Esophagus muscularis mucosa (tissue), 4 donors: ENCODE data around the gene RAB35.

Experiments used
- EP300 ChIP-seq: sonication (generic); formaldehyde crosslinking; IDR thresholded peaks from one replicate; pipeline ENCODE4 v1.6.1; 2017; ENCODE audit warnings: antibody characterized with exemption
- POLR2A ChIP-seq: fragments of 450-650 bp; IDR thresholded peaks from one replicate; pipeline ENCODE4 v1.6.1; 2017; ENCODE audit warnings: antibody characterized with exemption, moderate library complexity, mild to moderate bottlenecking, low read depth
- POLR2AphosphoS5 ChIP-seq, 2 donors: sonication (generic); formaldehyde crosslinking; IDR thresholded peaks; one replicate each; pipeline ENCODE4 v1.6.1; 2017; ENCODE audit warnings: antibody characterized with exemption in 2 of 2
- TF ChIP-seq, protein P1 (sequence below), 3 experiments: fragments of 200-600 bp in 2 of 3; fragments of 450-650 bp in 1 of 3; sonication (generic) in 2 of 3; IDR thresholded peaks; one replicate each; pipeline ENCODE4 v1.5.1; 2017 to 2019; ENCODE audit warnings: antibody characterized with exemption in 3 of 3, mild to moderate bottlenecking in 2 of 3, moderate library complexity in 1 of 3

GRCh38 chr12:120075034-120075616 is 41.4 kb downstream of the RAB35 start:
- TF ChIP-seq, protein P1, sequence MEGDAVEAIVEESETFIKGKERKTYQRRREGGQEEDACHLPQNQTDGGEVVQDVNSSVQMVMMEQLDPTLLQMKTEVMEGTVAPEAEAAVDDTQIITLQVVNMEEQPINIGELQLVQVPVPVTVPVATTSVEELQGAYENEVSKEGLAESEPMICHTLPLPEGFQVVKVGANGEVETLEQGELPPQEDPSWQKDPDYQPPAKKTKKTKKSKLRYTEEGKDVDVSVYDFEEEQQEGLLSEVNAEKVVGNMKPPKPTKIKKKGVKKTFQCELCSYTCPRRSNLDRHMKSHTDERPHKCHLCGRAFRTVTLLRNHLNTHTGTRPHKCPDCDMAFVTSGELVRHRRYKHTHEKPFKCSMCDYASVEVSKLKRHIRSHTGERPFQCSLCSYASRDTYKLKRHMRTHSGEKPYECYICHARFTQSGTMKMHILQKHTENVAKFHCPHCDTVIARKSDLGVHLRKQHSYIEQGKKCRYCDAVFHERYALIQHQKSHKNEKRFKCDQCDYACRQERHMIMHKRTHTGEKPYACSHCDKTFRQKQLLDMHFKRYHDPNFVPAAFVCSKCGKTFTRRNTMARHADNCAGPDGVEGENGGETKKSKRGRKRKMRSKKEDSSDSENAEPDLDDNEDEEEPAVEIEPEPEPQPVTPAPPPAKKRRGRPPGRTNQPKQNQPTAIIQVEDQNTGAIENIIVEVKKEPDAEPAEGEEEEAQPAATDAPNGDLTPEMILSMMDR (IDR thresholded peaks at IDR 0.05), result no peak
- TF ChIP-seq POLR2A, result no peak
- no peak for TF ChIP-seq EP300
- TF ChIP-seq POLR2AphosphoS5 (IDR thresholded peaks at IDR 0.05), result no peak
